ENCODE results near the gene PPP2R5E.

- TF ChIP-seq, protein P1, sequence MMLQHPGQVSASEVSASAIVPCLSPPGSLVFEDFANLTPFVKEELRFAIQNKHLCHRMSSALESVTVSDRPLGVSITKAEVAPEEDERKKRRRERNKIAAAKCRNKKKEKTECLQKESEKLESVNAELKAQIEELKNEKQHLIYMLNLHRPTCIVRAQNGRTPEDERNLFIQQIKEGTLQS (IDR thresholded peaks at IDR 0.05) = no peak
- TF ChIP-seq CTCF (IDR thresholded peaks at IDR 0.05 in 2 of 3, conservative IDR thresholded peaks at IDR 0.05 in 1 of 3; ENCODE audit: borderline replicate concordance in 1 of 3, insufficient read depth in 1 of 3, low read depth in 2 of 3, low read length in 2 of 3) (no peak), POLR2A (IDR thresholded peaks at IDR 0.05; ENCODE audit: borderline replicate concordance, extremely low read depth, insufficient read depth, insufficient read length) (no peak), TCF7L2 (IDR thresholded peaks at IDR 0.05; ENCODE audit: borderline replicate concordance, extremely low read depth, insufficient read depth, insufficient read length) (no peak), SP1 (IDR thresholded peaks at IDR 0.05; ENCODE audit: low read depth) (no peak), CEBPB (IDR thresholded peaks at IDR 0.05; ENCODE audit: low read depth) (no peak), RAD21 (IDR thresholded peaks at IDR 0.05; ENCODE audit: low read depth) (no peak), POLR2AphosphoS5 (IDR thresholded peaks at IDR 0.05; ENCODE audit: low read depth, low read length) (no peak), EZH2 (IDR thresholded peaks at IDR 0.05) (no peak), SRF (IDR thresholded peaks at IDR 0.05; ENCODE audit: low read depth) (no peak), SIN3A (IDR thresholded peaks at IDR 0.05; ENCODE audit: low read depth) (no peak)
- TF ChIP-seq, protein P2, sequence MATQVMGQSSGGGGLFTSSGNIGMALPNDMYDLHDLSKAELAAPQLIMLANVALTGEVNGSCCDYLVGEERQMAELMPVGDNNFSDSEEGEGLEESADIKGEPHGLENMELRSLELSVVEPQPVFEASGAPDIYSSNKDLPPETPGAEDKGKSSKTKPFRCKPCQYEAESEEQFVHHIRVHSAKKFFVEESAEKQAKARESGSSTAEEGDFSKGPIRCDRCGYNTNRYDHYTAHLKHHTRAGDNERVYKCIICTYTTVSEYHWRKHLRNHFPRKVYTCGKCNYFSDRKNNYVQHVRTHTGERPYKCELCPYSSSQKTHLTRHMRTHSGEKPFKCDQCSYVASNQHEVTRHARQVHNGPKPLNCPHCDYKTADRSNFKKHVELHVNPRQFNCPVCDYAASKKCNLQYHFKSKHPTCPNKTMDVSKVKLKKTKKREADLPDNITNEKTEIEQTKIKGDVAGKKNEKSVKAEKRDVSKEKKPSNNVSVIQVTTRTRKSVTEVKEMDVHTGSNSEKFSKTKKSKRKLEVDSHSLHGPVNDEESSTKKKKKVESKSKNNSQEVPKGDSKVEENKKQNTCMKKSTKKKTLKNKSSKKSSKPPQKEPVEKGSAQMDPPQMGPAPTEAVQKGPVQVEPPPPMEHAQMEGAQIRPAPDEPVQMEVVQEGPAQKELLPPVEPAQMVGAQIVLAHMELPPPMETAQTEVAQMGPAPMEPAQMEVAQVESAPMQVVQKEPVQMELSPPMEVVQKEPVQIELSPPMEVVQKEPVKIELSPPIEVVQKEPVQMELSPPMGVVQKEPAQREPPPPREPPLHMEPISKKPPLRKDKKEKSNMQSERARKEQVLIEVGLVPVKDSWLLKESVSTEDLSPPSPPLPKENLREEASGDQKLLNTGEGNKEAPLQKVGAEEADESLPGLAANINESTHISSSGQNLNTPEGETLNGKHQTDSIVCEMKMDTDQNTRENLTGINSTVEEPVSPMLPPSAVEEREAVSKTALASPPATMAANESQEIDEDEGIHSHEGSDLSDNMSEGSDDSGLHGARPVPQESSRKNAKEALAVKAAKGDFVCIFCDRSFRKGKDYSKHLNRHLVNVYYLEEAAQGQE (IDR thresholded peaks at IDR 0.05; ENCODE audit: low read depth) = no peak
These were observed 220.1 kb downstream of the PPP2R5E start for GRCh38 chr14:63322897-63323573.
